ENCODE measurements around the gene NCF2.

DNA sequence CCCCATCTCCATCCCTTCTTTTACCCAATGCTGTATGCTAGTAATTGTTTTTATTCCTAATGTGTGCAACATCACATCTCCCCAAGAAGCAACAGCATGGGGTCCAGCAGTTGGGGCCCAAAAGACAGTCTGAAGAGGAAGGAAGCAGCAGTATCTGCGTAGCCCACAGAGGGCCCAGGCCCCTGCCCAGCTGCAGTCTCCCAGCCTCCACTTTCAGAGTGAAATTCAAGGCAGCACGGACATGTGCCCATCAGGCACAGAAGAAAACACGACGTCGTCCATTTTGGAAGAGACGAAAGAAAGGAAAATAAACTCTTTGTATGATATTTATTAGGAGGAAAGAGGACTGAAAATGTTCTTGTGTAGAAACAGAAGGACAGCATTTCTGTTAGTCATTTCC, 37.4 kb downstream of the NCF2 start:
- TF ChIP-seq, protein P1, sequence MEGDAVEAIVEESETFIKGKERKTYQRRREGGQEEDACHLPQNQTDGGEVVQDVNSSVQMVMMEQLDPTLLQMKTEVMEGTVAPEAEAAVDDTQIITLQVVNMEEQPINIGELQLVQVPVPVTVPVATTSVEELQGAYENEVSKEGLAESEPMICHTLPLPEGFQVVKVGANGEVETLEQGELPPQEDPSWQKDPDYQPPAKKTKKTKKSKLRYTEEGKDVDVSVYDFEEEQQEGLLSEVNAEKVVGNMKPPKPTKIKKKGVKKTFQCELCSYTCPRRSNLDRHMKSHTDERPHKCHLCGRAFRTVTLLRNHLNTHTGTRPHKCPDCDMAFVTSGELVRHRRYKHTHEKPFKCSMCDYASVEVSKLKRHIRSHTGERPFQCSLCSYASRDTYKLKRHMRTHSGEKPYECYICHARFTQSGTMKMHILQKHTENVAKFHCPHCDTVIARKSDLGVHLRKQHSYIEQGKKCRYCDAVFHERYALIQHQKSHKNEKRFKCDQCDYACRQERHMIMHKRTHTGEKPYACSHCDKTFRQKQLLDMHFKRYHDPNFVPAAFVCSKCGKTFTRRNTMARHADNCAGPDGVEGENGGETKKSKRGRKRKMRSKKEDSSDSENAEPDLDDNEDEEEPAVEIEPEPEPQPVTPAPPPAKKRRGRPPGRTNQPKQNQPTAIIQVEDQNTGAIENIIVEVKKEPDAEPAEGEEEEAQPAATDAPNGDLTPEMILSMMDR (conservative IDR thresholded peaks at IDR 0.05; ENCODE audit: low read depth, low read length): no peak
- no peak for TF ChIP-seq EZH2 (IDR thresholded peaks at IDR 0.05; ENCODE audit: low read length, unreplicated experiment)
- TF ChIP-seq EZH2phosphoT487 (IDR thresholded peaks at IDR 0.05; ENCODE audit: borderline replicate concordance, low read length): no peak

Data from PC-3 (cell line).